HK-2 (cell line): ENCODE measurements around the gene RHCG.

Experiments used
- DNase-seq: peaks from one replicate; pipeline ENCODE4 v3.0.0-alpha.2; 2018; ENCODE audit not compliant: unreplicated experiment

RHCG gene

DNA sequence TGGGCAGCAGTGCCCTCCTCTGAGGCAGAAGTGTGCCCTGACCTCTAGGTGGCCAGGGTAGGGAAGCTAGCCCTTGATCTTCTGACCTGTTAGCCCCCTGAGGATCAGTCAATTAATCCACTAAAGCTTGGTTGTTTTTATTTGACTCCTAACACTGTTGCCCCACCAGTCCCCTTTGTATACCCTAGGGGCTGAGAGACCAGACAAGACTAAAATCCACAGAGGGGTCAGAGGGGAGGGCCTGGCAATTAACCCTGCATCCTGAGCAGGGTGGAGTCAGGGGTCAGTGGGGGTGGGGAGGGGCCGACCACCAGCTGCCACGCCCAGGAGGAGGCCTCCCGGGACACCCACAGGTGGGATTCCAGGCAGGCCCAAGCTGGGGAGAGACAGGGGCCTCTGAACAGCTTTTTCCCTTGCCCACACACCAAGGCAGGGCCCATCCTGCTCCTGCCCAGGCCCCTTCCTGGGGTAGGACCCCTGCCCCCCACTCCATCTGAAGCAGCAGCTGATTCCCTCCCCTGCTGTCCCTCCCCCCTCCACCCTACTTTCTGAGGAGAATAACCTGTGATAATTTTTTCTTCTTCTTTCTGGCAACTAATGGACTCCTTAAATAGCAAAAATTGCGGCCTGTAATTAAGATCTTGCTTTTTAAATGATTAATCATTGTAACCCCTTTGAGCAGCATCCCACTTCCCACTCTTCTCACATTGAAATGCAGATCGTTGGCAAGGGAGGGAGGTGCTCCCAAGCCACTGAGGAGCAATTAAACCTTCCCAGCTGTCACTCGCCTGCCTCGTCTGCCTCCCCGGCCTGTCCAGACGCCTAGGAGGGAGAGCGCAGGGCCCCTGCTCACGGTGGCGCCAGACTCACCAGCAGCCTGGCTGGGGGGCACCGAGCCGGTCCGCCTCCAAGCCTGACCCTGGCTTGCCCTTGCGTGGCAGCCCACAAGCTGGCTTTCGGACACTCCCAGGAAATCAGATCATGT, 51.9 kb downstream of the RHCG start:
- no peak for DNase-seq

- DNase-seq: no peak
These were observed 52.8 kb downstream of the RHCG start for GRCh38 chr15:89443581-89443980.

GRCh38 chr15:89442671-89443307, 53.6 kb downstream of the RHCG start:
- peak; percentile 37 for DNase-seq

DNA sequence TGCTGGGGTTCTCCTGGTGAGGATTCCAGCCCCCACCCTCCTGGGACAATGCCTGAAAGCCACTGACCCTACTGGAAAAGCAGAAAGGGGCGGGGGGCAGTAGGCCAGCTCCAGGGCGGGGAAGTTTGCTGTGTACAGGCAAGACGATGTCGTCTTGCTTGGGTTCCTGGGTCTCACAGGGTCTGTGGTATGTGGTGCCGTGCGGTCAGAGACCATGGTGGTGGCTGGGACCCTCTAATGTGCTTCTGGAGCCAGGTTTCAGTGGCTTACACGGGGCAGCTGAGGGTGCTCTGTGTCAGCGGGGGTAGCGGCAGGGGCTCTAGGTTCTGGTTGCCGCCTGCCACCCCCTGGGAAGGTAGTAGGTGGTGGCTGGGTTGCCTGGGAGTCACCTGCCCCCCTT, 54.2 kb downstream of the RHCG start:
- no peak for DNase-seq

GRCh38 chr15:89441295-89441812, 55.0 kb downstream of the RHCG start:
- DNase-seq: no peak

GRCh38 chr15:89439764-89440163, 56.6 kb downstream of the RHCG start:
- no peak for DNase-seq

DNA sequence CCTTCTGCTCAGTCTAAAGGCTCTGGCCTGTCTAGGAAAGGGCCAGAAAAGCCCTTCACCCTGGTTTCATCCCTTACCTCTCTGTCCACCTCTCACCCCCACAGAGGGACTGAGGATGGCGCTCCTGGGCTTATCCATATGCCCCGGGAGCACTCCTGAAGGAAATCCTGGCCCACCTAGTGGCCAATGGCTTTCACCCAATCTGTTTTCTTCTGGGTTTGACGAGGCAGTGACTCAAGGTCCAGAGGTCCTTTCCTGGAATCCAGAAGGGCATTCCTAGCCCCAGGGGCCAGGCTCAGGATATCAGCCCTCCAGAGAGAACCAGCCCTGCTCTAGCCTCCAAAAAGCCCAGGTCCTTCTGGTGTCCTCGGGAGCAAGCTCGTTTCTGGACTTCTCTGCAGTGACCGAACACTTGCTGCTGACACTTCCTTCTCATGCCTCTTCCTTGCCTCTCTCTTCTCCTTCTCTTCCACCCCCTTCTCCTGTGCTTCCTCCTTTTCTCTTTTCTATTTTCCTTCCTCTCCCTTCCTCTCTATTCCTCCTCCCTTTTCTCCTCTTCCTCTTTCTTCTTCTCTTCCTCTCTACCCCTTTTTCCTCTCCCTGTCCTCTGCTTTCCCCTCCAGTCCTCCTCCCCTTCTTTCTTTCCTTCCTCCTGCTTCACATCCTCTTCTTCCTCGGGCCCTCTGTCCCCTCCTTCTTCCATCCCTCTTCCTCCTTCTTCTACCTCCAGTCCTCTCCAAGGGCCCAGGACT, 59.6 kb downstream of the RHCG start:
- DNase-seq: no peak

DNA sequence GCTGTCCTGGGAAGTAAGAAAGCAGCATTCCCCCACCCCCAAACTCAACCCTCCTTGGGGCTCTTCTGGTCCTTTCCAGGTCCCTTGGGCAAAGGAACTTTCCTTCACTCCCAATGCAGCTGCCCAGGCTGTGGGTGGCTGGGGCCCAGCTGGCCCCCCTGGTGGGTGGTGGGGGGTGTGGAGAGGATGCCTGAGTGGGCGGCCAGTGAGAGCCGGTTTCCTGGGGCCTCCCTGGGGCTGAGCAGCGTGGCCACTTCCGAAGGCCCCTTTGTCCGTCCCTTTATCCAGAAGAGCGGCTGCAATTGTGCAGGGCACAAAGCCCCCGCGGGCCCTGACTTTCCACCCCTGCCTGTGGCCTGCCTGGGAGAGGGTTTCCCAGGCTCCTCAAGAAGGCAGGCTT, 61.0 kb downstream of the RHCG start:
- no peak for DNase-seq

DNA sequence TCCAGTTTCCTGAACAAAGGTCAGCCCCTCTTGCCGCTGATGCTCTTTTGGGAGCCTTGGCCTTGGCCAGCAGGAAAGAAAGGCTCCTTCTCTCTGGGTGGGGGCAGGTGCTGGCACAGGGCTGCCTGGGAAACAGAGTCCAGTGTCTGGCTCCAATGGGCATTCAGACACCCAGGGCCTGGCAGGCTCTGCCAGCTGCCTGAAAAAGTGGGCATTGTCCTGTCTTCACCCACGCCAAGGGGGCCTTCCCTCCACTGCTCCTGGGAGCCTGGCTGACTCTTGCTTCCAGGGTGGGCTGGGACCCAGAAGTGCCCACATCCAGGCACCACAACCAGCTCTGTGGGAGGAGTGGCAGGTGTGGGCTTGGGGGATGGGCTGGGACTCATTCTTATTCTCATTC, 62.7 kb downstream of the RHCG start:
- DNase-seq: no peak

DNA sequence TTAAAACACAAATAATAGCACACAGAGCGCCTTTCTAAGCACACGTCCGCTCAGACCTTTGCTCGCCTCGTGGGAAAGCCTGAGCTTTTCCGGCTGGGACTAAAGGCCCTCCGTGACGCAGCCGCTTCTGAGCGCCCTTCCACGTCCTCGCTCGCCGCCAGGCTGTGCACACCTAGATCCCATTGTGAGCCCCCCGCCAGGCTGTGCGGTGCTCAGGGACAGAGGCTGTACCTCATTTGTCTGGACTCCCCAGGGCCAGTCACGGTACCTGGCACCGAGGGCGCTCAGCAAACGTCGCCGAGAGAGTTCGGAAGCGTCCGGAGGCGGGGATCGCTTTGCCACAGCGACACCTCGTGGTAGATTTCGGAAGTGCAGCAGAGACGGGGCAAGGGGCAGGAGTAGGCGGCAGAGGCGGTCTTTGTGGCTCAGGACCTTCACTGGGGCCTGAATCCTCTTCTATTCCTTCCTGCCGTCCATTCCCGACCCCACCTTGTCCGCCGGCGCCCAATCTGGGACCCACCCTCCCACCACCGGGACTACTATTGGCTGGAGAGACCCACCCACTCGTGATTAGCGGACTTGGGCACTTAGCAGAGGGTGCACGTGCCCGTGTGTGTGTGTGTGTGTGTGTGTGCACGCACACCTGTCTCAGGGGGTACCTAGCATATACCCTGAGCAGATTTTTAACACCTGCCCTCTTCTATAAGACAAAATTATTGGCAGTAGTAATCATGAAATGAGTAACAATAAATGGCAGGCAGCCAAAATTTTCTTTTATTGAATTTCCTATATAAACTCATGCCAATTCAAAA, 65.6 kb downstream of the RHCG start:
- peak; percentile 86 for DNase-seq

GRCh38 chr15:89429986-89430385, 66.4 kb downstream of the RHCG start:
- DNase-seq: no peak

GRCh38 chr15:89429023-89429422, 67.4 kb downstream of the RHCG start:
- DNase-seq: no peak

- no peak for DNase-seq
These were observed 68.1 kb downstream of the RHCG start for GRCh38 chr15:89428246-89428645.

GRCh38 chr15:89426500-89426899, 69.9 kb downstream of the RHCG start:
- DNase-seq: no peak

DNA sequence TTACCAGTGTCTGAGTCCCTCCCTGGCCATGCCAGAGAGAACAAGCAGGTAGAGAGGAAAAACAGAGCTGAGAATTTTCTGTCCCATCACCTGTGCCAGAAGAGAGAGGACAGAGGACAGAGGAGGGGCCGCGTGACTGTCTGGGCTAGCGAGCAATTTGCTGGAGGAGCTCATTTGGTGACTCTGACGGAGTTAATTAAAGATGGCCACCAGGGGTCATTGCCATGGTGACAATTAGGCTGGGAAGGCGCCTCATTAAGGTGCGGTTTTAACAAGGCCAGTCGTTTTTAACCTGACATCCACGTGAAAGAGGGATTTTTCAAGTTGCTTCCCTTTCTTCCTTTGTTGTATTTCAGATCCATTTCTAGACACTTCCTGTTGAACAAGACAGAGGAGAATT, 72.4 kb downstream of the RHCG start:
- no peak for DNase-seq
